Adrenal gland (tissue), 5 donors: ENCODE data around the gene SAMD5.

Source experiments
- CTCF ChIP-seq, 6 experiments: fragments of 450-650 bp in 4 of 6; fragments of 200-600 bp in 2 of 6; sonication (generic) in 1 of 6; IDR thresholded peaks; 1 replicate in 5 of 6; 2 replicates in 1 of 6; pipeline versions ENCODE4 v1.5.1 to v1.8.0; 2016 to 2021; ENCODE audit warnings: antibody characterized with exemption in 6 of 6, mild to moderate bottlenecking in 2 of 6, moderate library complexity in 1 of 6
- POLR2A ChIP-seq, 2 donors: fragments of 450-650 bp; IDR thresholded peaks; one replicate each; pipeline ENCODE4 v1.6.1; 2017; ENCODE audit warnings: antibody characterized with exemption in 2 of 2, mild to moderate bottlenecking in 2 of 2, moderate library complexity in 1 of 2
- donor health status: DM: no; HTN: no; CAD: no.

- no peak for TF ChIP-seq CTCF (IDR thresholded peaks at IDR 0.05)
- no peak for TF ChIP-seq POLR2A (IDR thresholded peaks at IDR 0.05)
Measured at GRCh38 chr6:147563472-147563871, 55.0 kb downstream of the SAMD5 start.
